OCI-LY1 (cell line): ENCODE results near the gene EGFL8.

Experiments used
- CTCF ChIP-seq: fragments of 200-600 bp; sonication (generic), shearing (Covaris generic); IDR thresholded peaks from 2 replicates; pipeline ENCODE4 v1.5.1; 2017; ENCODE audit warnings: mild to moderate bottlenecking, antibody characterized with exemption, low read length, moderate library complexity, mixed read lengths
- EZH2 ChIP-seq: fragments of 200-600 bp; sonication (generic), shearing (Covaris generic); IDR thresholded peaks from 2 replicates; pipeline ENCODE4 v1.8.0; 2017; ENCODE audit warnings: borderline replicate concordance, mixed run types, mild to moderate bottlenecking, antibody characterized with exemption, low read length, moderate library complexity, mixed read lengths

- TF ChIP-seq EZH2 (no peak), CTCF (no peak)
These were observed 18.6 kb downstream of the EGFL8 start for GRCh38 chr6:32183030-32183429.
